Measurements from ENCODE around the gene HHEX.

Gene HHEX

GRCh38 chr10:92714152-92714845, 24.5 kb downstream of the HHEX start:
- no peak overlapping the region for H3K9ac ChIP-seq (ENCODE audit: low read length)
- H4K12ac ChIP-seq (ENCODE audit: low read depth, low read length) = no peak overlapping the region
- H3K27me3 ChIP-seq (ENCODE audit: insufficient read depth, low read length) = no peaks in the 10 kb centered on the region
- H3K79me2 ChIP-seq (ENCODE audit: control insufficient read depth, insufficient read depth, low read length, poor library complexity) = no peaks in the 10 kb centered on the region
- H3K79me1 ChIP-seq (ENCODE audit: low read length) = no peaks in the 10 kb centered on the region
- DNase-seq = no peak
- H3K4me2 ChIP-seq (ENCODE audit: low read length) = no peak overlapping the region
- peaks cover 0 to 2% of the 10 kb centered on the region in 2 experiments for H3K36me3 ChIP-seq (ENCODE audit: control insufficient read depth in 1 of 2, insufficient read depth in 2 of 2, low read length in 2 of 2)
- H2AFZ ChIP-seq (ENCODE audit: insufficient read depth, low read length, poor library complexity) = no peak overlapping the region
- no peaks in the 10 kb centered on the region for H3K4me1 ChIP-seq (ENCODE audit: control insufficient read depth in 1 of 2, insufficient read depth in 2 of 2, low read length in 2 of 2)
- WGBS (ENCODE audit: extremely low coverage, insufficient coverage, insufficient read length) = no CpG with 5 or more reads among the region's 7 CpGs
- no peak overlapping the region for H2BK12ac ChIP-seq (ENCODE audit: low read length)
- H3K23ac ChIP-seq (ENCODE audit: low read length) = no peak overlapping the region
- no peak overlapping the region for H3K18ac ChIP-seq (ENCODE audit: low read length)
- H3K4me3 ChIP-seq (ENCODE audit: low read depth, low read length) = peak overlapping the region; percentile 36
- no peak overlapping the region for H4K91ac ChIP-seq (ENCODE audit: low read depth, low read length)
- peaks cover 12% of the 10 kb centered on the region for H3K9me3 ChIP-seq (ENCODE audit: insufficient read depth, low read depth, low read length)
- H3K27ac ChIP-seq (ENCODE audit: low read depth, low read length) = no peak overlapping the region
- no peak overlapping the region for H4K8ac ChIP-seq (ENCODE audit: low read depth, low read length)
- H3K14ac ChIP-seq (ENCODE audit: low read length) = no peak overlapping the region
- no peak overlapping the region for H2BK120ac ChIP-seq (ENCODE audit: insufficient read depth, low read length, poor library complexity)
- no peak overlapping the region for H2BK5ac ChIP-seq (ENCODE audit: low read depth, low read length, poor library complexity)
- H3K4ac ChIP-seq (ENCODE audit: low read depth, low read length) = no peak overlapping the region
- H2AK5ac ChIP-seq (ENCODE audit: low read length) = no peak overlapping the region

GRCh38 chr10:92714872-92715271, 25.1 kb downstream of the HHEX start:
- Histone ChIP-seq H3K9ac (ENCODE audit: low read length) (no peak overlapping the region), H3K79me1 (ENCODE audit: low read length) (no peaks in the 10 kb centered on the region), H3K9me3 (ENCODE audit: insufficient read depth, low read depth, low read length) (peaks cover 12% of the 10 kb centered on the region), H3K4ac (ENCODE audit: low read depth, low read length) (no peak overlapping the region), H4K12ac (ENCODE audit: low read depth, low read length) (no peak overlapping the region), H2AFZ (ENCODE audit: insufficient read depth, low read length, poor library complexity) (no peak overlapping the region), H2BK120ac (ENCODE audit: insufficient read depth, low read length, poor library complexity) (no peak overlapping the region), H3K27ac (ENCODE audit: low read depth, low read length) (no peak overlapping the region), H3K18ac (ENCODE audit: low read length) (no peak overlapping the region), H3K4me1 (ENCODE audit: control insufficient read depth in 1 of 2, insufficient read depth in 2 of 2, low read length in 2 of 2) (no peaks in the 10 kb centered on the region), H3K23ac (ENCODE audit: low read length) (no peak overlapping the region), H4K91ac (ENCODE audit: low read depth, low read length) (no peak overlapping the region), H3K36me3 (ENCODE audit: control insufficient read depth in 1 of 2, insufficient read depth in 2 of 2, low read length in 2 of 2) (peaks cover 0 to 2% of the 10 kb centered on the region in 2 experiments), H2BK5ac (ENCODE audit: low read depth, low read length, poor library complexity) (no peak overlapping the region), H3K27me3 (ENCODE audit: insufficient read depth, low read length) (no peaks in the 10 kb centered on the region), H4K8ac (ENCODE audit: low read depth, low read length) (no peak overlapping the region), H3K4me3 (ENCODE audit: low read depth, low read length) (no peak overlapping the region), H3K79me2 (ENCODE audit: control insufficient read depth, insufficient read depth, low read length, poor library complexity) (no peaks in the 10 kb centered on the region), H2AK5ac (ENCODE audit: low read length) (no peak overlapping the region), H3K14ac (ENCODE audit: low read length) (no peak overlapping the region), H2BK12ac (ENCODE audit: low read length) (no peak overlapping the region), H3K4me2 (ENCODE audit: low read length) (no peak overlapping the region)
- no CpG with 5 or more reads among the region's 3 CpGs for WGBS (ENCODE audit: extremely low coverage, insufficient coverage, insufficient read length)
- no peak for DNase-seq

GRCh38 chr10:92719991-92720830, 30.5 kb downstream of the HHEX start:
- no peaks in the 10 kb centered on the region for H3K4me1 ChIP-seq (ENCODE audit: control insufficient read depth in 1 of 2, insufficient read depth in 2 of 2, low read length in 2 of 2)
- H2BK12ac ChIP-seq (ENCODE audit: low read length) = no peak overlapping the region
- H2AK5ac ChIP-seq (ENCODE audit: low read length) = no peak overlapping the region
- no peak for DNase-seq
- no peaks in the 10 kb centered on the region for H3K36me3 ChIP-seq (ENCODE audit: control insufficient read depth in 1 of 2, insufficient read depth in 2 of 2, low read length in 2 of 2)
- no peak overlapping the region for H4K8ac ChIP-seq (ENCODE audit: low read depth, low read length)
- H3K4me3 ChIP-seq (ENCODE audit: low read depth, low read length) = no peak overlapping the region
- no peak overlapping the region for H3K9ac ChIP-seq (ENCODE audit: low read length)
- no peak overlapping the region for H2BK120ac ChIP-seq (ENCODE audit: insufficient read depth, low read length, poor library complexity)
- H2AFZ ChIP-seq (ENCODE audit: insufficient read depth, low read length, poor library complexity) = no peak overlapping the region
- H3K27ac ChIP-seq (ENCODE audit: low read depth, low read length) = no peak overlapping the region
- no peak overlapping the region for H2BK5ac ChIP-seq (ENCODE audit: low read depth, low read length, poor library complexity)
- no peaks in the 10 kb centered on the region for H3K79me1 ChIP-seq (ENCODE audit: low read length)
- no peak overlapping the region for H3K4ac ChIP-seq (ENCODE audit: low read depth, low read length)
- no peak overlapping the region for H3K4me2 ChIP-seq (ENCODE audit: low read length)
- H4K12ac ChIP-seq (ENCODE audit: low read depth, low read length) = no peak overlapping the region
- no peak overlapping the region for H3K14ac ChIP-seq (ENCODE audit: low read length)
- no peak overlapping the region for H4K91ac ChIP-seq (ENCODE audit: low read depth, low read length)
- peaks cover 2% of the 10 kb centered on the region for H3K9me3 ChIP-seq (ENCODE audit: insufficient read depth, low read depth, low read length)
- WGBS (ENCODE audit: extremely low coverage, insufficient coverage, insufficient read length) = no CpG with 5 or more reads among the region's 5 CpGs
- no peaks in the 10 kb centered on the region for H3K27me3 ChIP-seq (ENCODE audit: insufficient read depth, low read length)
- no peaks in the 10 kb centered on the region for H3K79me2 ChIP-seq (ENCODE audit: control insufficient read depth, insufficient read depth, low read length, poor library complexity)
- no peak overlapping the region for H3K18ac ChIP-seq (ENCODE audit: low read length)
- no peak overlapping the region for H3K23ac ChIP-seq (ENCODE audit: low read length)

- no peak overlapping the region for H2AK5ac ChIP-seq (ENCODE audit: low read length)
- no peak overlapping the region for H2BK12ac ChIP-seq (ENCODE audit: low read length)
- H2AFZ ChIP-seq (ENCODE audit: insufficient read depth, low read length, poor library complexity) = no peak overlapping the region
- H3K27ac ChIP-seq (ENCODE audit: low read depth, low read length) = no peak overlapping the region
- H4K8ac ChIP-seq (ENCODE audit: low read depth, low read length) = no peak overlapping the region
- H4K91ac ChIP-seq (ENCODE audit: low read depth, low read length) = no peak overlapping the region
- H3K9me3 ChIP-seq (ENCODE audit: insufficient read depth, low read depth, low read length) = peaks cover 2% of the 10 kb centered on the region
- no peak overlapping the region for H2BK5ac ChIP-seq (ENCODE audit: low read depth, low read length, poor library complexity)
- no peaks in the 10 kb centered on the region for H3K4me1 ChIP-seq (ENCODE audit: control insufficient read depth in 1 of 2, insufficient read depth in 2 of 2, low read length in 2 of 2)
- no peak overlapping the region for H2BK120ac ChIP-seq (ENCODE audit: insufficient read depth, low read length, poor library complexity)
- no peak for DNase-seq
- H4K12ac ChIP-seq (ENCODE audit: low read depth, low read length) = no peak overlapping the region
- H3K14ac ChIP-seq (ENCODE audit: low read length) = no peak overlapping the region
- H3K27me3 ChIP-seq (ENCODE audit: insufficient read depth, low read length) = no peaks in the 10 kb centered on the region
- no peaks in the 10 kb centered on the region for H3K36me3 ChIP-seq (ENCODE audit: control insufficient read depth in 1 of 2, insufficient read depth in 2 of 2, low read length in 2 of 2)
- H3K4me3 ChIP-seq (ENCODE audit: low read depth, low read length) = no peak overlapping the region
- no peaks in the 10 kb centered on the region for H3K79me1 ChIP-seq (ENCODE audit: low read length)
- no peaks in the 10 kb centered on the region for H3K79me2 ChIP-seq (ENCODE audit: control insufficient read depth, insufficient read depth, low read length, poor library complexity)
- no peak overlapping the region for H3K9ac ChIP-seq (ENCODE audit: low read length)
- no peak overlapping the region for H3K23ac ChIP-seq (ENCODE audit: low read length)
- H3K4ac ChIP-seq (ENCODE audit: low read depth, low read length) = no peak overlapping the region
- H3K4me2 ChIP-seq (ENCODE audit: low read length) = no peak overlapping the region
- H3K18ac ChIP-seq (ENCODE audit: low read length) = no peak overlapping the region
Observed at GRCh38 chr10:92720831-92721165, 31.0 kb downstream of the HHEX start.
